H1 (cell line): ENCODE results near the gene ZNF592. TPM values are rescaled to one million over a fixed set of nuclear protein-coding genes. Genes with fewer than 3 reads are reported as not detected.

Source experiments
- CTCF ChIA-PET: fragments of 300-600 bp; sonication (Branson Sonifier 250); formaldehyde crosslinking; loops from one replicate; lab custom pipeline; 2021; ENCODE audit not compliant: partially characterized antibody; lab: Charles Lee
- POLR2A ChIA-PET: fragments of 300-600 bp; sonication (Branson Sonifier 250); formaldehyde crosslinking; loops from one replicate; lab custom pipeline; 2021; ENCODE audit warnings: inconsistent platforms; ENCODE audit not compliant: partially characterized antibody; lab: Charles Lee
- DNase-seq, 2 experiments: peaks; one replicate each; pipeline versions ENCODE4 v3.0.0 to v3.0.0-alpha.2; 2010 to 2022; ENCODE audit warnings: low spot score in 2 of 2, low read depth in 1 of 2, mixed read lengths in 1 of 2
- FAIRE-seq: peaks from 2 replicates; lab custom pipeline; 2011; peaks lifted over from hg19 to GRCh38; lab: Jason Lieb, UNC
- H2AFZ ChIP-seq: 2 replicates; pipeline ENCODE4 v1.8.1; 2012; ENCODE audit warnings: low read length, inconsistent platforms
- H2AK5ac ChIP-seq: 2 replicates; pipeline ENCODE4 v1.6.1; 2013; ENCODE audit warnings: low read depth, low read length
- H2BK120ac ChIP-seq: replicated peaks from 2 replicates; pipeline ENCODE3; 2013; ENCODE audit warnings: low read depth, low read length, inconsistent platforms
- H2BK12ac ChIP-seq: 2 replicates; pipeline ENCODE4 v1.6.1; 2013; ENCODE audit warnings: low read depth, low read length
- H2BK15ac ChIP-seq: 2 replicates; pipeline ENCODE4 v1.6.1; 2013; ENCODE audit warnings: low read length
- H2BK20ac ChIP-seq: 2 replicates; pipeline ENCODE4 v1.6.1; 2013; ENCODE audit warnings: low read length
- H2BK5ac ChIP-seq: 2 replicates; pipeline ENCODE4 v1.6.1; 2013; ENCODE audit warnings: low read depth, low read length
- H3K14ac ChIP-seq: 2 replicates; pipeline ENCODE4 v1.6.1; 2013; ENCODE audit warnings: inconsistent platforms; ENCODE audit not compliant: insufficient read length
- H3K18ac ChIP-seq: 2 replicates; pipeline ENCODE4 v1.6.1; 2013; ENCODE audit warnings: low read length; ENCODE audit errors: extremely low read depth
- H3K23ac ChIP-seq: 2 replicates; pipeline ENCODE4 v1.6.1; 2013; ENCODE audit warnings: inconsistent platforms; ENCODE audit not compliant: insufficient read length
- H3K23me2 ChIP-seq: 2 replicates; pipeline ENCODE4 v1.6.1; 2013; ENCODE audit warnings: low read depth, low read length
- H3K27ac ChIP-seq: 2 replicates; pipeline ENCODE4 v1.6.1; 2011; ENCODE audit warnings: low read depth, low read length, inconsistent platforms
- H3K27me3 ChIP-seq, 4 experiments: replicated peaks in 1 of 4; 1 replicate in 1 of 4; 2 replicates in 3 of 4; pipeline versions ENCODE4 v1.6.1 to v1.8.1; 2011 to 2013; ENCODE audit warnings: low read length in 3 of 4, mild to moderate bottlenecking in 3 of 4, inconsistent platforms in 2 of 4, mixed read lengths in 2 of 4, moderate library complexity in 1 of 4; ENCODE audit not compliant: control insufficient read depth in 3 of 4, insufficient read depth in 3 of 4; ENCODE audit errors: extremely low read depth in 1 of 4
- H3K36me3 ChIP-seq, 4 experiments: 2 replicates each; pipeline versions ENCODE4 v1.6.1 to v1.8.1; 2011 to 2013; ENCODE audit warnings: mild to moderate bottlenecking in 4 of 4, low read length in 3 of 4, moderate library complexity in 2 of 4, control low read depth in 1 of 4, inconsistent platforms in 1 of 4; ENCODE audit not compliant: insufficient read depth in 4 of 4, control insufficient read depth in 2 of 4
- H3K4ac ChIP-seq: replicated peaks from 2 replicates; pipeline ENCODE3; 2013; ENCODE audit warnings: low read length, low read depth, mixed read lengths, inconsistent platforms; ENCODE audit not compliant: insufficient read length
- H3K4me1 ChIP-seq, 4 experiments: replicated peaks in 1 of 4; 1 replicate in 1 of 4; 2 replicates in 3 of 4; pipeline versions ENCODE4 v1.6.1 to v1.8.1; 2011 to 2013; ENCODE audit warnings: low read length in 3 of 4, inconsistent platforms in 2 of 4, mixed read lengths in 1 of 4; ENCODE audit not compliant: insufficient read depth in 4 of 4, control insufficient read depth in 3 of 4
- H3K4me2 ChIP-seq, 2 experiments: 2 replicates each; pipeline versions ENCODE4 v1.6.1 to v1.8.1; 2011 to 2013; ENCODE audit warnings: low read depth in 2 of 2, low read length in 2 of 2, control low read depth in 1 of 2, inconsistent platforms in 1 of 2, mild to moderate bottlenecking in 1 of 2; ENCODE audit not compliant: insufficient read depth in 1 of 2
- H3K4me3 ChIP-seq, 4 experiments: fragments of 200-600, 300-600 bp in 1 of 4; sonication (generic), shearing (Covaris generic), sonication (Bioruptor Twin) in 1 of 4; 2 replicates each; pipeline versions ENCODE4 v1.5.1 to v1.8.1; 2011 to 2016; ENCODE audit warnings: low read length in 4 of 4, low read depth in 3 of 4, control low read depth in 2 of 4, inconsistent platforms in 2 of 4, mild to moderate bottlenecking in 2 of 4, mixed read lengths in 1 of 4, moderate library complexity in 1 of 4; ENCODE audit not compliant: insufficient read depth in 2 of 4; ENCODE audit errors: extremely low read depth in 1 of 4
- H3K56ac ChIP-seq: replicated peaks from 2 replicates; pipeline ENCODE3; 2013; ENCODE audit warnings: low read depth, mild to moderate bottlenecking, mixed read lengths, low read length, inconsistent platforms; ENCODE audit not compliant: insufficient read length
- H3K79me1 ChIP-seq: 2 replicates; pipeline ENCODE4 v1.6.1; 2013; ENCODE audit warnings: low read depth, low read length, control low read depth
- H3K79me2 ChIP-seq, 2 experiments: 2 replicates each; pipeline versions ENCODE4 v1.6.1 to v1.8.1; 2012 to 2013; ENCODE audit warnings: low read length in 2 of 2, mild to moderate bottlenecking in 2 of 2, inconsistent platforms in 1 of 2; ENCODE audit not compliant: insufficient read depth in 2 of 2, control insufficient read depth in 1 of 2
- H3K9ac ChIP-seq, 4 experiments: replicated peaks in 1 of 4; 1 replicate in 1 of 4; 2 replicates in 3 of 4; pipeline versions ENCODE4 v1.6.1 to v1.8.1; 2011 to 2013; ENCODE audit warnings: low read depth in 3 of 4, low read length in 3 of 4, control low read depth in 2 of 4, mild to moderate bottlenecking in 2 of 4, moderate library complexity in 2 of 4, inconsistent platforms in 1 of 4; ENCODE audit errors: extremely low read depth in 1 of 4
- H3K9me3 ChIP-seq, 2 experiments: 2 replicates each; pipeline versions ENCODE4 v1.6.1 to v1.8.1; 2012 to 2013; ENCODE audit warnings: mild to moderate bottlenecking in 2 of 2, moderate library complexity in 2 of 2, control low read depth in 1 of 2, inconsistent platforms in 1 of 2, low read depth in 1 of 2, low read length in 1 of 2, mixed read lengths in 1 of 2; ENCODE audit not compliant: insufficient read depth in 2 of 2
- H4K20me1 ChIP-seq, 2 experiments: replicated peaks in 1 of 2; 2 replicates each; pipeline versions ENCODE3 to v1.8.1; 2011 to 2013; ENCODE audit warnings: inconsistent platforms in 2 of 2, low read length in 2 of 2, mild to moderate bottlenecking in 1 of 2; ENCODE audit not compliant: insufficient read depth in 2 of 2, control insufficient read depth in 1 of 2
- H4K5ac ChIP-seq: 2 replicates; pipeline ENCODE4 v1.6.1; 2013; ENCODE audit warnings: low read length, low read depth, mixed read lengths, inconsistent platforms; ENCODE audit not compliant: insufficient read length
- H4K8ac ChIP-seq: 2 replicates; pipeline ENCODE4 v1.8.0; 2013; ENCODE audit warnings: mild to moderate bottlenecking, moderate library complexity, low read length, inconsistent platforms; ENCODE audit not compliant: insufficient read depth; ENCODE audit errors: extremely low read depth
- H4K91ac ChIP-seq: replicated peaks from 2 replicates; pipeline ENCODE3; 2013; ENCODE audit warnings: low read length, mixed read lengths, inconsistent platforms; ENCODE audit not compliant: insufficient read length
- CHD2 ChIP-seq: IDR thresholded peaks from 2 replicates; pipeline ENCODE4 v1.6.1; 2012; ENCODE audit warnings: low read length, improper control_type of control experiment
- E2F6 ChIP-seq: IDR thresholded peaks from 2 replicates; pipeline ENCODE4 v1.6.1; 2012; ENCODE audit warnings: inconsistent platforms
- FOSL1 ChIP-seq: IDR thresholded peaks from 2 replicates; pipeline ENCODE4 v1.6.1; 2011; ENCODE audit warnings: mild to moderate bottlenecking, low read depth, low read length, moderate library complexity; ENCODE audit not compliant: insufficient read depth
- GTF2F1 ChIP-seq: IDR thresholded peaks from 2 replicates; pipeline ENCODE4 v1.6.1; 2012; ENCODE audit warnings: low read depth, low read length, improper control_type of control experiment, borderline replicate concordance
- JUND ChIP-seq: IDR thresholded peaks from 2 replicates; pipeline ENCODE4 v1.6.1; 2011; ENCODE audit warnings: mild to moderate bottlenecking, improper control_type of control experiment, low read length
- KDM1A ChIP-seq: fragments of 200-600, 300-600 bp; sonication (generic); IDR thresholded peaks from 2 replicates; pipeline ENCODE4 v1.7.1; 2016; ENCODE audit warnings: mild to moderate bottlenecking, low read length, borderline replicate concordance
- PHF8 ChIP-seq: fragments of 200-600 bp; sonication (generic); conservative IDR thresholded peaks from 2 replicates; pipeline ENCODE4 v1.7.1; 2012; ENCODE audit warnings: low read depth, mild to moderate bottlenecking, inconsistent platforms, low read length, moderate library complexity
- RNF2 ChIP-seq: fragments of 200-900, 300-1000 bp; sonication (generic); IDR thresholded peaks from 2 replicates; pipeline ENCODE4 v1.7.1; 2016; ENCODE audit warnings: borderline replicate concordance, low read depth, mild to moderate bottlenecking, antibody characterized with exemption, low read length; ENCODE audit not compliant: poor library complexity, severe bottlenecking; ENCODE audit errors: missing control alignments
- SIN3A ChIP-seq, 2 experiments: IDR thresholded peaks in 1 of 2; conservative IDR thresholded peaks in 1 of 2; 2 replicates each; pipeline ENCODE4 v1.6.1; 2011 to 2012; ENCODE audit warnings: low read length in 2 of 2, improper control_type of control experiment in 1 of 2, low read depth in 1 of 2, mild to moderate bottlenecking in 1 of 2
- SP4 ChIP-seq: IDR thresholded peaks from 2 replicates; pipeline ENCODE4 v1.6.1; 2012; ENCODE audit warnings: low read length, inconsistent platforms
- USF2 ChIP-seq: IDR thresholded peaks from 2 replicates; pipeline ENCODE4 v1.6.1; 2011; ENCODE audit warnings: low read length, improper control_type of control experiment
- WGBS, 2 experiments: shearing (Covaris generic) in 1 of 2; methylation state at CpG; one replicate each; pipeline versions ENCODE4 v1.1.6 to v1.1.7; 2013 to 2015; ENCODE audit warnings: low lambda C conversion rate in 2 of 2, mixed read lengths in 2 of 2, inconsistent platforms in 1 of 2, low coverage in 1 of 2, missing lambda C conversion rate in 1 of 2; ENCODE audit not compliant: insufficient replicate concordance in 2 of 2, insufficient coverage in 1 of 2, insufficient read length in 1 of 2; ENCODE audit errors: extremely low coverage in 1 of 2, missing lambda C conversion rate in 1 of 2; 5-methylcytosine and 5-hydroxymethylcytosine counted together
- polyA plus RNA-seq, 7 experiments: library from polyadenylated mRNA; depleted of rRNA in 3 of 7; stranded (reverse) in 5 of 7; unstranded in 2 of 7; fragments of >200 nt in 5 of 7; fragments of 200-250 nt in 2 of 7; gene quantifications; 1 replicate in 5 of 7; 2 replicates in 1 of 7; 4 replicates in 1 of 7; pipeline versions ENCODE4 v1.2.1 to v1.2.3, GENCODE V29; 2011 to 2013; ENCODE audit warnings: missing spikeins in 2 of 7, mixed read lengths in 2 of 7
- total RNA-seq: library from RNA; stranded (reverse); fragmentation: NEBNext Ultra II Directional; extraction: Animal tissue kit (Norgen Biotek cat#: 25700); gene quantifications from 2 replicates; pipeline ENCODE4 v1.2.1, GENCODE V29; 2021

The ZNF592 gene
- total and polyA plus RNA-seq, 2 of the 8 experiments (the other 6 are each of a cell fraction or from before 2014, with no cell fraction given): 14.2 to 33.0 TPM

DNA sequence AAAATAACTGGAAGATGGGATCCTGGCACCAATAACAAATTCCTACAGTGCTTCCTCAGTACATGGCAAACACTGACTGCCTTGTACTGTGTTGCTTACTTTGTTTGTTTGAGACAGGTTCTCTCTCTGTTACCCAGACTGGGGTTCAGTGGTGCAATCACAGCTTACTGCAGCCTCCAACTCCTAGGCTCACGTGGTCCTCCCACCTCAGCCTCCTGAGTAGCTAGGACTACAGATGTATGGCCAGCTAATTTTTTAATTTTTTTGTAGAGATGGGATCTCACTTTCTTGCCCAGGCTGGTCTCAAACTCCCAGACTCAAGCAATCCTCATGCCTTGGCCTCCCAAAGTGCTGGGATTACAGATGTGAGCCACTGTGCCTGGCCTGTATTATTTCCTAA, 65.0 kb downstream of the ZNF592 start:
- H2BK5ac ChIP-seq: no peak overlapping the region
- no peak overlapping the region for H2AFZ ChIP-seq
- no peak overlapping the region for H3K18ac ChIP-seq
- no peak overlapping the region for H3K23ac ChIP-seq
- no peaks in the 10 kb centered on the region for H3K79me1 ChIP-seq
- H4K91ac ChIP-seq: no peak overlapping the region
- H3K56ac ChIP-seq: no peak overlapping the region
- ChIA-PET POLR2A (interaction anchor here (0.6 to 1.3 kb wide), 3 partner anchors 8 to 109 kb away, joined by 3 to 4 read pairs (median 3); no protein-coding TSS in a partner anchor), CTCF (interaction anchor here (0.7 to 1.9 kb wide), 3 partner anchors 9 to 115 kb away, joined by 3 to 4 read pairs (median 3); no protein-coding TSS in a partner anchor)
- H3K4me2 ChIP-seq: no peak overlapping the region
- H3K9me3 ChIP-seq: no peaks in the 10 kb centered on the region
- peaks cover 3 to 16% (median 12%) of the 10 kb centered on the region in 4 experiments for H3K4me1 ChIP-seq
- no peaks in the 10 kb centered on the region for H4K20me1 ChIP-seq
- no peak overlapping the region for H3K4me3 ChIP-seq
- FAIRE-seq (no peak), DNase-seq (no peak)
- no peaks in the 10 kb centered on the region for H3K36me3 ChIP-seq
- no peak overlapping the region for H4K5ac ChIP-seq
- H2AK5ac ChIP-seq: no peak overlapping the region
- H4K8ac ChIP-seq: no peak overlapping the region
- H3K4ac ChIP-seq: no peak overlapping the region
- no peak overlapping the region for H3K27ac ChIP-seq
- WGBS, 2 experiments: 89% methylated on average over 1 of the region's 1 CpG; no CpG with 5 or more reads in 1 of the 2 experiments
- no peak overlapping the region for H3K9ac ChIP-seq
- H3K14ac ChIP-seq: no peak overlapping the region
- no peaks in the 10 kb centered on the region for H3K79me2 ChIP-seq
- H2BK12ac ChIP-seq: no peak overlapping the region
- H3K27me3 ChIP-seq: peaks cover 0 to 3% (median 0%) of the 10 kb centered on the region in 4 experiments; a peak in 2 of 7 replicates
- H3K23me2 ChIP-seq: peaks cover 2% of the 10 kb centered on the region; the same call in 1 of the 2 replicates
- no peak overlapping the region for H2BK15ac ChIP-seq
- H2BK120ac ChIP-seq: no peak overlapping the region
- H2BK20ac ChIP-seq: no peak overlapping the region
- TF ChIP-seq PHF8 (no peak), CHD2 (no peak), RNF2 (no peak), GTF2F1 (no peak), FOSL1 (no peak), SP4 (no peak), JUND (no peak), SIN3A (conservative IDR thresholded peaks at IDR 0.05 in 1 of 2, IDR thresholded peaks at IDR 0.05 in 1 of 2; ENCODE audit: low read depth in 1 of 2, low read length in 2 of 2) (no peak), KDM1A (no peak), E2F6 (no peak), USF2 (no peak)
